ENCODE results near the gene LCTL. TPM values are rescaled to one million over a fixed set of nuclear protein-coding genes. Genes with fewer than 3 reads are reported as not detected.
A peak's percentile ranks its signal among the peaks of the same experiment; 100 is the strongest.
"Not testable (repeated sequence)": the region's sequence is repeated elsewhere in the genome, so short reads cannot be mapped to it uniquely, and the experiment has no call there.

The LCTL gene
- total and polyA plus RNA-seq, 2 donors (not counting 1 experiment from before 2014, with no cell fraction given): not detected

- no peak for DNase-seq
- H3K4me1 ChIP-seq (ENCODE audit: control insufficient read depth in 2 of 2, insufficient read depth in 2 of 2, low read length in 2 of 2): peaks cover 21 to 26% of the 10 kb centered on the region in 2 donors
- H3K36me3 ChIP-seq (replicated peaks in 1 of 2; ENCODE audit: control extremely low read depth in 1 of 2, control insufficient read depth in 1 of 2, extremely low read depth in 1 of 2, insufficient read depth in 2 of 2, low read length in 1 of 2): peaks cover 3 to 45% of the 10 kb centered on the region in 2 experiments
- intact Hi-C loops (cut with micrococcal nuclease): loop anchor here (2.0 kb wide), 3 partner anchors 197 to 359 kb away; no protein-coding TSS in a partner anchor
- H3K9ac ChIP-seq (ENCODE audit: low read length): peak overlapping the region; percentile 93
- 0% methylated on average over 4 of the region's 12 CpGs for WGBS (ENCODE audit: insufficient coverage)
- Mint-ChIP-seq H3K4me3 (peak overlapping the region; percentile 99), H3K27me3 (no peaks in the 10 kb centered on the region), H3K4me1 (peaks cover 42% of the 10 kb centered on the region), H3K27ac (peak overlapping the region; percentile 98), H3K9me3 (ENCODE audit: insufficient read depth) (no peaks in the 10 kb centered on the region)
- H3K27me3 ChIP-seq (replicated peaks in 1 of 4; ENCODE audit: control extremely low read depth in 1 of 4, control insufficient read depth in 3 of 4, insufficient read depth in 4 of 4, low read length in 3 of 4): no peaks in the 10 kb centered on the region
- TF ChIP-seq CTCF (IDR thresholded peaks at IDR 0.05) (no peak), EZH2 (IDR thresholded peaks at IDR 0.05; ENCODE audit: borderline replicate concordance, insufficient read depth, low read depth, low read length, poor library complexity, severe bottlenecking) (no peak)
- peaks cover 47% of the 10 kb centered on the region for H3K79me2 ChIP-seq (ENCODE audit: control insufficient read depth, insufficient read depth, low read length)
- ChIA-PET POLR2A (interaction anchor here (0.6 to 1.3 kb wide), 2 partner anchors 83 to 210 kb away, joined by 3 to 6 read pairs; partner anchors contain the start of gene DIS3L), CTCF (interaction anchor here (1.3 to 2.0 kb wide), 2 partner anchors 117 to 1774 kb away, joined by 4 to 10 read pairs; partner anchors contain the start of genes FEM1B and MAP2K1)
- ATAC-seq (ENCODE audit: low read depth): no peak
- peak overlapping the region; percentile 87 for H3K4me2 ChIP-seq (replicated peaks; ENCODE audit: low read depth, low read length, poor library complexity, severe bottlenecking)
- peak overlapping the region; percentile 81 to 99 (median 85) for H3K4me3 ChIP-seq (ENCODE audit: control extremely low read depth in 1 of 5, extremely low read depth in 1 of 5, insufficient read depth in 1 of 5, low read depth in 2 of 5, low read length in 4 of 5)
- peak overlapping the region; percentile 90 for H2AFZ ChIP-seq (ENCODE audit: insufficient read depth, low read depth, low read length, poor library complexity, severe bottlenecking)
- peaks cover 16% of the 10 kb centered on the region for H4K20me1 ChIP-seq (ENCODE audit: control insufficient read depth, insufficient read depth, low read length, poor library complexity, severe bottlenecking)
- H3K9me3 ChIP-seq (ENCODE audit: control extremely low read depth in 1 of 3, control insufficient read depth in 2 of 3, insufficient read depth in 1 of 3, low read length in 2 of 3): no peaks in the 10 kb centered on the region
- H3K27ac ChIP-seq (ENCODE audit: low read length in 2 of 2): peak overlapping the region; percentile 83 to 90
Observed at GRCh38 chr15:66503780-66504562, 61.8 kb downstream of the LCTL start.

GRCh38 chr15:66503041-66503648 lies 62.7 kb downstream of the LCTL start:
- ATAC-seq (ENCODE audit: low read depth); H3K27me3 Mint-ChIP-seq; DNase-seq; H2AFZ ChIP-seq (ENCODE audit: insufficient read depth, low read depth, low read length, poor library complexity, severe bottlenecking); H3K27me3 ChIP-seq (replicated peaks in 1 of 4; ENCODE audit: control extremely low read depth in 1 of 4, control insufficient read depth in 3 of 4, insufficient read depth in 4 of 4, low read length in 3 of 4); CTCF ChIA-PET; POLR2A ChIA-PET; intact Hi-C loops (cut with micrococcal nuclease); H3K9me3 ChIP-seq (ENCODE audit: control extremely low read depth in 1 of 3, control insufficient read depth in 2 of 3, insufficient read depth in 1 of 3, low read length in 2 of 3); H3K9me3 Mint-ChIP-seq (ENCODE audit: insufficient read depth): not testable (repeated sequence)
- H3K4me2 ChIP-seq (replicated peaks; ENCODE audit: low read depth, low read length, poor library complexity, severe bottlenecking): peak overlapping the region; percentile 87
- peaks cover 24 to 32% of the 10 kb centered on the region in 2 donors for H3K4me1 ChIP-seq (ENCODE audit: control insufficient read depth in 2 of 2, insufficient read depth in 2 of 2, low read length in 2 of 2)
- peak overlapping the region; percentile 93 for H3K9ac ChIP-seq (ENCODE audit: low read length)
- Mint-ChIP-seq H3K4me1 (peaks cover 44% of the 10 kb centered on the region), H3K27ac (peak overlapping the region; percentile 98), H3K4me3 (peak overlapping the region; percentile 99)
- WGBS (ENCODE audit: insufficient coverage): 86% methylated on average over 2 of the region's 13 CpGs
- peaks cover 3 to 54% of the 10 kb centered on the region in 2 experiments for H3K36me3 ChIP-seq (replicated peaks in 1 of 2; ENCODE audit: control extremely low read depth in 1 of 2, control insufficient read depth in 1 of 2, extremely low read depth in 1 of 2, insufficient read depth in 2 of 2, low read length in 1 of 2)
- H3K27ac ChIP-seq (ENCODE audit: low read length in 2 of 2): peak overlapping the region; percentile 83 to 90
- peak overlapping the region in 4 of 5 experiments; percentile 81 to 94 (median 83) for H3K4me3 ChIP-seq (ENCODE audit: control extremely low read depth in 1 of 5, extremely low read depth in 1 of 5, insufficient read depth in 1 of 5, low read depth in 2 of 5, low read length in 4 of 5)
- peaks cover 47% of the 10 kb centered on the region for H3K79me2 ChIP-seq (ENCODE audit: control insufficient read depth, insufficient read depth, low read length)
- H4K20me1 ChIP-seq (ENCODE audit: control insufficient read depth, insufficient read depth, low read length, poor library complexity, severe bottlenecking): peaks cover 24% of the 10 kb centered on the region

Measured in B cell (primary cell).